Activated T-cell treated with anti-CD3 and anti-CD28 coated beads for 24 hours (primary cell): ENCODE measurements around the gene BMP4.

ENCODE experiments used
- DNase-seq: peaks from one replicate; pipeline ENCODE4 v3.0.0-alpha.2; 2020; ENCODE audit warnings: low read depth

The BMP4 gene

GRCh38 chr14:53946404-53947093 is 10.1 kb downstream of the BMP4 start:
- no peak for DNase-seq

DNA sequence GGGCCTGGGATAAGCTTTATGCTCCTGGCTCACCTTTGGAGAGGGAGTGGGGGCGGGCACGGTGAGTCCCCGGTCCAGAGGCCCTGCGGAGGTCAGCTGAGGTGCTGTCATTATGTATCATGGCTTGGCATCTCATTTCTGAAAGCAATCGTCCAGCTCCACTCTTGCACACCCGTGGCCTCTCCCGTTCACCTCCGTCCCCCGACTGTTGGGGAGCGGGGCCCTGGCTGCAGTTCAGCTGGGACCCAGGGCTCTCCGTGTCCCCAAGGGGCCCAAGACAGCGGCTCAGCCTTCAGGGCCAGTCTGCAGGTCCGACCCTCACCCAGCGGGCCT is 10.6 kb downstream of the BMP4 start:
- no peak for DNase-seq

DNA sequence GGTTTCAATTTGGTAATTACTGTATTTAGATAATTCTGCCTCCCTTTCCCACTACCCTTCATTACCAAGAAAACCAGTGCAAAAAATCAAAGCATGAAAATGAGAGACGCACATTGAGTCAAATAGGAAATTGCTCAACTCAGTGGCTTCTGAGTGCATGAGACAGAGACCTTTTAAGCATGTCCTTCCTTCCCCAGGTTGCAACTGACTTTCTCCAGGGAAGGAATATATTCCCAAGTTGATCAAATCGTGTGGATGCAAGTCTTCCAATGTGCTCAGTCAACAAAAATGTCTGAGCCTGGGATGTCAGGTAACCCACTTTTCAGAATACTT is 12.9 kb downstream of the BMP4 start:
- no peak for DNase-seq

DNA sequence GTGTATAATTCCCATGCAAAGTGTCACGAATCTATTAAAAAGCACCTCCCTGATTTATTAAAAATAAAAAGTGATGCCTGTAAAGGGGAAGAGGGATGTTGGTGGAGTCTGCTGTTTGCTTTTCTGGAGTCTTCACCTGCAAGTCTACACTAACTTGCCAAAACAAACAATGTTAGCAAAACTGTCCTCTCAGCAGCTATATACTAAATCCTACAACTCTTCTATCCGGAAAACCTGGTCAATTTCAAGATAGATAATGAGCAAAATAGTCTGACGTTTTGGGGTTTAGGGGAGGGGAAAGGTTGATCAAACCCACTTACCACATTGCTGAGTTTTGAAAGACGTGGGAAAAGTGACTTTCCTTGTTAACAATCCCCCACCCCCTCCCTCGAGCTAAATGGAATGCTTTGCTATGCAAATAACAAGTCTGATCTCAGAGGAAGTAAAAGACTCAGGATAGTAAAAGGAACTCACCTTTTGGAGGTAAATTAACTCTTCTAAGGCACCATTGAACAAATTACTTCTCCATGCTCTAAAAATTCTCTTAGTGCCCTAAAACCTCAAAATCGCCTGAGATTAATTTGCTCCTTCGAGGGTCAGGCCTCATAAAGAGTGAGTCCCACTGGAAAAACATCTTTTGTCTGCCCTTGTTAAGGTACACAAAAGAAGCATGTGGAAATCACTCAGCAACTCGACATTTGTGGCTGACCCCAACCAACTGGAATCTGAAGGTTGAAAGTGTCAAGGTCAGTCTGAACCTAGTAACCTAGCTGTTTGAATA is 13.5 kb downstream of the BMP4 start:
- no peak for DNase-seq

- no peak for DNase-seq
These were observed 18.3 kb downstream of the BMP4 start for GRCh38 chr14:53938136-53938837.

- DNase-seq, result no peak
These were observed 21.7 kb downstream of the BMP4 start for GRCh38 chr14:53934778-53935414.

DNA sequence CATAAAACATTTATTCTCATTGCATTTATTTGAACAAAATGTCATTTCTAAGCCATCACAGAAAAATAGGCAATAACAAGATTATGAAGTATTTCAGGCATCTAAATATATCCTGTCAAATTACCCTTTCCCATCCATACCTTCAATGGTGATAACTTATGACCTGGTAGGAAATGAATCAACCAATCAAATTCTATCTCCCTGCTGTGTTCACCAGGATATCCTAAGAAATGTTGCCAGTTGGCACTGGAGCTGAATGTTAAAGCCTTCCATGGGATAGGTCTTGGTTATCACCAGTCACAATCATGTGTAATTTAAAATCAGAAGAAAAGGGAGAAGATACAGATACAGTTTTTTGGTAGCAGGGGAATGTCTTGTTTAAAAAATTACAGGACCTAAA is 23.7 kb downstream of the BMP4 start:
- DNase-seq, result no peak

DNA sequence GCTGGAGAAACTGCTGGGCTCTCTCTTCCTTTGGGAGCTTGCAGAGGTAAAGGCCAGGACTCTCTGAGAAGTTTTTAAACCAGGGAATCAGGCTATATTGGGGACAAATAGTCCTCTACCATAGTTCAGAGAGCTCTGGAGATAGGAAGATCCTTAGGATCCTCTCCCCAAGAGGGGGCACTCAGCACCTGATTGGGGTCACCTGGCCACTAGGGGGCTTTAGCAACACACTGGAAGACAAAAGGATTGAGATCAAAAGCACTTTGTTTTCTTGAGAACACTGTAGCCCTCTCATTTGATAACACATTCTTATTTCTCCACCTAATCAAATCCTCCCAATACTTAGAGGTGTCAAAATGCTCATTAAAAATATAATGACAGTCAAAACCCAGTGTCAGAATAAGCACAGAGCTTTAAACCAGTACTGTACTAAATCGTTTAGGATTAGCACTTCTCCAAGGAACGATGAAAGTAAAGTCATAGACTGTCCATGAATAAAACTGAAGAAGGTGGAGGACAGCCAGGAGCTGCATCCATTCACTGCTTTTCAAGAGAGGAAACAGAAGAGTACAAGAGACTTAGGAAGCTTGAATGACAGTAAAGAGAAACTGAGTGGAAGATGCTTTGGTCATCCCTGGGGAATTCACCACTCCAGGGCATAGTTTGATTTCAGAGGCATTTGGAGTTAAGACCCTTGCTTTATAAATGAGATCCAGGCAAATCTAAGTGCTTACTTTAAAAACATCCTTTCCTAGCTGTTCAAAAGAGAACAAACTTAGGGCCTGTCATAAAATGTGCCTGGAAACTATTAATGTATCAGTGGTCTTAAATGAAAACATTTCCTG is 26.5 kb downstream of the BMP4 start:
- DNase-seq, result no peak

GRCh38 chr14:53927171-53927570 is 29.5 kb downstream of the BMP4 start:
- no peak for DNase-seq

- no peak for DNase-seq
These were observed 31.3 kb downstream of the BMP4 start for GRCh38 chr14:53925201-53925766.

DNA sequence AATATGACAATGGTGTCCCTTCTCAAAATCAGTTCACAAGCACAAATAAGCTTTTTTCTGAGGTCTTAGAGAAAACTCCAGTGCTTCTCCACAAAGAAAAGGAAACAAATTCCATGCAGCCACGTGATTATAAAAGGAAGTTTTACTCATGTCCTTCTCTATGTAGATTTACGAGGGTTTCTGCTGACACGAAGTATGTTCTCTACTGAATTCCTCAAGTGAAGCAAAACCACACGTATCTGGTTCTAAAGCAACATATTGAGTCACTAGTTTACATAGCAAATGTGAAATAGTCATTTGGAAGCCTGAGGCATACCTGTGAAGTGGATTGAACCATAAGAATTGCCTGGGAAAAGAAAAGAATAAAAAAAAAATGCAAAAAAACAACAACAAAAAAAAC is 31.9 kb downstream of the BMP4 start:
- no peak for DNase-seq

DNA sequence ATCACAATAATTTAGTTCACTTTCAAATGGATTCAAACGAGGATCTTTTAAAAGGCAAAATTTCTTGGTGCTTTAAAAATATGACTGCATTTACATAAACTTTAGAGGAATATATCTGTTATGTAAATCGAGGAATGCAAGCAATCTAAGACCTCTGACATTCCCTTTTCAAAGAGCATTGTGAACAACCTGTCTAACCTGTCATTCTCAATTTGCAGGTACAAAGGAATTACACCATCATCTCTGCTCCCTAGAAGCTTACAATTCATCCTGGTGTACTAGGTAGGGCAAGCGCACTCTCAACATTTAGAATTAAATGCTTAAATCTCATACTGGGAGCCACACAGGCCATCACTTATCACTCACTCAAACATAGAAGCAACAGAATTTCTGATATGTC is 35.6 kb downstream of the BMP4 start:
- no peak for DNase-seq

DNA sequence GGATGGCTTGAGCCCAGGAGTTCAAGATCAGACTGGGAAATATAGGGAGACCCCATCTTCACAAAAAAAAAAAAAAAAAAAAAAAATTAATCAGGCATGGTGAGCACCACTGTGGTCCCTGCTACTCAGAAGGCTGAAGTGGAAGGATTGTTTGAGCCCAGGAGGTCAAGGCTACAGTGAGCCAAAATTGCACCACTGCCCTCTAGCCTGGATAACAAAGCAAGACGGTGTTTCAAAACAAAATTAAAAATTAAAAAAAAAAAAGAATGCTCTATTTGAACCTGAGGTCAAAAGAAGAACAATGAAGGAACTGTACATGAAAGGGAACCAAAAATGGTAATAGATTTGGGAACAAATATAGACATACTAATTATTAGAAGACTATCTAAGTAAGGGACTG is 40.4 kb downstream of the BMP4 start:
- no peak for DNase-seq

GRCh38 chr14:53915364-53916014 is 41.1 kb downstream of the BMP4 start:
- DNase-seq, result no peak

- DNase-seq, result no peak
These were observed 44.6 kb downstream of the BMP4 start for GRCh38 chr14:53912021-53912420.

GRCh38 chr14:53908416-53908815 is 48.2 kb downstream of the BMP4 start:
- DNase-seq, result no peak

DNA sequence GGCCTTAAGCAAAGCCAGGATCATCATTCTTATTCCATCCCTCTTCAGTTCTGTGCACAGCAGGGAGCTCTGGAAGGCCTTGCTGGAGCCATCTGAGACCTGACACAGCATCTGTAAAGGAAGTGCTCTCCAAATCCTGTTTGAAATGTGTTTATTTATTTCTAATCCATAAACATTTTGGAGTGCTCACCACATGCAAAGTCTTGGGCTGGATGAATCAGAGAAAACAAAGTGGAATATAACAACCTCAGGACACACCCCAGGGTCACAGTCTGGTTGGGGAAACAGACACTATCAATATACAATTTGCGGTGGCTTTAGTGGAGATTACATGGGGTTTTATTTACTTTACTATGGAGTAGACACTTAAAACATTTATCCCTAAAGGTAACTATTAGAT is 54.3 kb downstream of the BMP4 start:
- DNase-seq, result no peak

DNA sequence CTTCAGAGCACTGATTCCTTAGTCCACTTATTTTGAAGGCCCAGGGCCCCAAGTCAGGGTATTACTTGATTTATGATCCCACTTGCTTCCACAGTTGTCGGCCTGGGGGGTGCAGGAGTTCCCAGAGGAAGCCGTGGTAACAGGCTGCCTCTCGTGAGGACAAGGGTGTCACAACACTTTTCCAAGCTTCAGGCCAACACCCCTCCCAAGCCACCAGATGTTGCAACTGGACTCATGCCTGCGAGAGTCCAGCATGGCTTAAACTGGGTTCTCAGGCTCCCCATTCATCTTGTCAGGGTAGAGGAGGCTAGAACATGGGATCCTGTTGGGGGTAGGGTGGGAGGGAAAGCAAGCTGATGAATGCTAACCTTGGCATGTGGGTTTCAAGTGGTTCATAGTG is 56.1 kb downstream of the BMP4 start:
- no peak for DNase-seq
